HL-60 (cell line): Measurements from ENCODE around the gene MYO1B.

Experiments used
- DNase-seq, 2 experiments: peaks; one replicate each; pipeline ENCODE4 v3.0.0-alpha.2; 2010 to 2020; ENCODE audit warnings: low read depth in 1 of 2, low spot score in 1 of 2
- H3K27ac ChIP-seq: fragments of 250-450 bp; sonication (Bioruptor Pico); replicated peaks from 2 replicates; pipeline ENCODE4 v1.5.1; 2020; ENCODE audit warnings: mild to moderate bottlenecking, moderate library complexity
- H3K27me3 ChIP-seq: fragments of 250-450 bp; sonication (Bioruptor Pico); 2 replicates; pipeline ENCODE4 v1.5.1; 2021; ENCODE audit warnings: mild to moderate bottlenecking, moderate library complexity; ENCODE audit not compliant: insufficient read depth, poor library complexity, severe bottlenecking
- H3K4me3 ChIP-seq: replicated peaks from 2 replicates; pipeline ENCODE4 v1.5.1; 2011; ENCODE audit warnings: mild to moderate bottlenecking, control low read depth, low read length; ENCODE audit not compliant: insufficient read depth
- GABPA ChIP-seq: IDR thresholded peaks from 2 replicates; pipeline ENCODE4 v1.6.1; 2012; ENCODE audit warnings: low read depth
- POLR2AphosphoS5 ChIP-seq: IDR thresholded peaks from 2 replicates; pipeline ENCODE4 v1.6.1; 2012; ENCODE audit warnings: low read depth
- SPI1 ChIP-seq: IDR thresholded peaks from 2 replicates; pipeline ENCODE4 v1.6.1; 2012; ENCODE audit warnings: low read depth, mild to moderate bottlenecking, borderline replicate concordance
- TF ChIP-seq, protein P1 (sequence below): IDR thresholded peaks from one replicate; pipeline ENCODE4 v1.5.1; 2011; ENCODE audit warnings: low read length, control low read depth, inconsistent platforms; ENCODE audit not compliant: insufficient read depth
- TF ChIP-seq, protein P2 (sequence below): IDR thresholded peaks from 2 replicates; pipeline ENCODE4 v1.6.1; 2012; ENCODE audit warnings: low read depth; ENCODE audit not compliant: insufficient replicate concordance

MYO1B gene

GRCh38 chr2:191436368-191437055 lies 191.3 kb downstream of the MYO1B start:
- TF ChIP-seq, protein P1, sequence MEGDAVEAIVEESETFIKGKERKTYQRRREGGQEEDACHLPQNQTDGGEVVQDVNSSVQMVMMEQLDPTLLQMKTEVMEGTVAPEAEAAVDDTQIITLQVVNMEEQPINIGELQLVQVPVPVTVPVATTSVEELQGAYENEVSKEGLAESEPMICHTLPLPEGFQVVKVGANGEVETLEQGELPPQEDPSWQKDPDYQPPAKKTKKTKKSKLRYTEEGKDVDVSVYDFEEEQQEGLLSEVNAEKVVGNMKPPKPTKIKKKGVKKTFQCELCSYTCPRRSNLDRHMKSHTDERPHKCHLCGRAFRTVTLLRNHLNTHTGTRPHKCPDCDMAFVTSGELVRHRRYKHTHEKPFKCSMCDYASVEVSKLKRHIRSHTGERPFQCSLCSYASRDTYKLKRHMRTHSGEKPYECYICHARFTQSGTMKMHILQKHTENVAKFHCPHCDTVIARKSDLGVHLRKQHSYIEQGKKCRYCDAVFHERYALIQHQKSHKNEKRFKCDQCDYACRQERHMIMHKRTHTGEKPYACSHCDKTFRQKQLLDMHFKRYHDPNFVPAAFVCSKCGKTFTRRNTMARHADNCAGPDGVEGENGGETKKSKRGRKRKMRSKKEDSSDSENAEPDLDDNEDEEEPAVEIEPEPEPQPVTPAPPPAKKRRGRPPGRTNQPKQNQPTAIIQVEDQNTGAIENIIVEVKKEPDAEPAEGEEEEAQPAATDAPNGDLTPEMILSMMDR: no peak
- peak; percentile 70 for TF ChIP-seq GABPA
- TF ChIP-seq, protein P2, sequence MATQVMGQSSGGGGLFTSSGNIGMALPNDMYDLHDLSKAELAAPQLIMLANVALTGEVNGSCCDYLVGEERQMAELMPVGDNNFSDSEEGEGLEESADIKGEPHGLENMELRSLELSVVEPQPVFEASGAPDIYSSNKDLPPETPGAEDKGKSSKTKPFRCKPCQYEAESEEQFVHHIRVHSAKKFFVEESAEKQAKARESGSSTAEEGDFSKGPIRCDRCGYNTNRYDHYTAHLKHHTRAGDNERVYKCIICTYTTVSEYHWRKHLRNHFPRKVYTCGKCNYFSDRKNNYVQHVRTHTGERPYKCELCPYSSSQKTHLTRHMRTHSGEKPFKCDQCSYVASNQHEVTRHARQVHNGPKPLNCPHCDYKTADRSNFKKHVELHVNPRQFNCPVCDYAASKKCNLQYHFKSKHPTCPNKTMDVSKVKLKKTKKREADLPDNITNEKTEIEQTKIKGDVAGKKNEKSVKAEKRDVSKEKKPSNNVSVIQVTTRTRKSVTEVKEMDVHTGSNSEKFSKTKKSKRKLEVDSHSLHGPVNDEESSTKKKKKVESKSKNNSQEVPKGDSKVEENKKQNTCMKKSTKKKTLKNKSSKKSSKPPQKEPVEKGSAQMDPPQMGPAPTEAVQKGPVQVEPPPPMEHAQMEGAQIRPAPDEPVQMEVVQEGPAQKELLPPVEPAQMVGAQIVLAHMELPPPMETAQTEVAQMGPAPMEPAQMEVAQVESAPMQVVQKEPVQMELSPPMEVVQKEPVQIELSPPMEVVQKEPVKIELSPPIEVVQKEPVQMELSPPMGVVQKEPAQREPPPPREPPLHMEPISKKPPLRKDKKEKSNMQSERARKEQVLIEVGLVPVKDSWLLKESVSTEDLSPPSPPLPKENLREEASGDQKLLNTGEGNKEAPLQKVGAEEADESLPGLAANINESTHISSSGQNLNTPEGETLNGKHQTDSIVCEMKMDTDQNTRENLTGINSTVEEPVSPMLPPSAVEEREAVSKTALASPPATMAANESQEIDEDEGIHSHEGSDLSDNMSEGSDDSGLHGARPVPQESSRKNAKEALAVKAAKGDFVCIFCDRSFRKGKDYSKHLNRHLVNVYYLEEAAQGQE: peak; percentile 26
- peak; percentile 52 for TF ChIP-seq SPI1
- peak; percentile 14 to 67 for DNase-seq
- Histone ChIP-seq H3K4me3 (peak overlapping the region; percentile 9; the same call in 1 of the 2 replicates), H3K27me3 (no peaks in the 10 kb centered on the region), H3K27ac (peak overlapping the region; percentile 39)

DNA sequence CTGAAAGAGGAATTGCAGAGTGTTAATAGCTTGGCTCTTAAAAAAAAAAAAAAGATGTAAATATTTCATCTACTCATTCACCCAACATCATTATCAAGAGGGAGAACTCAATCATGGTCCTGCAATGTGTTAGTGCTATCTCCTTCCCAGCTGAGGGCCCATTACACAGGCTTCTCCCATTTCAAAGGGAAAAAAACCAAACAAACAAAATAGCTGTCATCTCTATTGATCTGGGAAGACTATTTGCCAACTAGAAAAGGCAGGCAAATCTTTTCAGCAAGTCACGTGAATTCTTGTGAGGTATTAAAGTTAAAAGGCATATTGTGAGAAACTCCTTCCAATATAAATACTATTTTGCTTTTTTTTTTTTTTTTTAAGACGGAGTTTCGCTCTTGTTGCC lies 194.3 kb downstream of the MYO1B start:
- no peak overlapping the region for H3K27ac ChIP-seq
- DNase-seq: no peak
- no peak overlapping the region for H3K4me3 ChIP-seq
- TF ChIP-seq, protein P1: no peak
- TF ChIP-seq, protein P2: no peak
- no peak for TF ChIP-seq SPI1
- TF ChIP-seq GABPA: no peak
- no peak for TF ChIP-seq POLR2AphosphoS5
- H3K27me3 ChIP-seq: no peaks in the 10 kb centered on the region

DNA sequence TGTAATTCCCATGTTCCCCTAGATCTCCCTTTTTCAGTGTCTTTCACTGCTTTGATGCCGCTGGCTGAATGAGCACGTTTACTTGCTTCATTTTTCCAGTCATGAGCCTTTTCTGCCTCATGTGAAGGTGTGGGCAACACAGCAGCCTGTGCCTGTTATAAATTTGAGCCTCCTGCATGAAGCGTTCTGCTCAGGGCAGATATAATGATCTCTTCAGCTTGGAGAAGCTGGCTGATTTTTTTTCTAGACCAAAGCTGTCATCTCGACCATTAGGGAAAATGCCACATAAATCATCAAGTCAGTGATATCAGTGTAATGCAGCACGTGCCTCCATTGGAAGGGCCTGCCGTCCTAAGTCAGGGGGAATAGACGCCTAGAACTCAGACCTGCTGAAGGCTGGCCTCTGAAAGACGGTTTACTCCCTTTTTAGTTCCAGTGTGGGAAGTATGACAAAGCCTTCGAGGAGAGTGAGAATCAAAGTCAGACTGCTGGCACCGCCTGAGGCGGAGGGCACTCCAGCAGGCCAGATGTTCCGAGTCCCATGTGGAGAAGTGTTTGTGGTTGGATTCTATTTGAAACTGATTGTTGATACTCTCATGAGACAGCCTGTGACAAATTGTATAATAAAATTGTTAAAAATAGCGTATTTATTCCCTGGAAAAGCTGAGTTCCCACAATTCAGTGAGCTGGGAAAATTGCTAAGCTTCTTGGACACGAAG lies 196.5 kb downstream of the MYO1B start:
- no peaks in the 10 kb centered on the region for H3K27me3 ChIP-seq
- no peak overlapping the region for H3K4me3 ChIP-seq
- no peak for DNase-seq
- TF ChIP-seq, protein P2: no peak
- no peak for TF ChIP-seq GABPA
- no peak for TF ChIP-seq POLR2AphosphoS5
- no peak for TF ChIP-seq SPI1
- TF ChIP-seq, protein P1: no peak
- no peak overlapping the region for H3K27ac ChIP-seq
